C4-2B (cell line): ENCODE measurements around the gene FHOD3.

Experiments used
- CTCF ChIP-seq: fragments of 450-650 bp; conservative IDR thresholded peaks from 2 replicates; pipeline ENCODE4 v1.5.1; 2017; ENCODE audit warnings: mild to moderate bottlenecking
- ZFX ChIP-seq: fragments of 450-650 bp; IDR thresholded peaks from 2 replicates; pipeline ENCODE4 v1.6.1; 2017

GRCh38 chr18:36514778-36515177 is 217.3 kb downstream of the FHOD3 start:
- TF ChIP-seq CTCF (no peak), ZFX (no peak)
